SK-N-SH (cell line): ENCODE results near the gene PHAF1. TPM values are rescaled to one million over a fixed set of nuclear protein-coding genes. Genes with fewer than 3 reads are reported as not detected.

Source experiments
- CTCF ChIA-PET: fragments of 300-600, 350-600 bp; formaldehyde crosslinking; extraction: SDS; loops from one replicate; lab custom pipeline; 2021; lab: Yijun Ruan, JAX
- POLR2A ChIA-PET: fragments of 350-600 bp; sonication (Branson Sonifier 250); formaldehyde crosslinking; extraction: SDS; loops from one replicate; lab custom pipeline; 2020; ENCODE audit warnings: antibody characterized with exemption, inconsistent platforms; lab: Yijun Ruan, JAX
- DNase-seq: peaks from one replicate; pipeline ENCODE4 v3.0.0; 2012
- H2AFZ ChIP-seq: fragments of 200-600 bp; sonication (generic); 2 replicates; pipeline ENCODE4 v1.8.1; 2016; ENCODE audit warnings: antibody characterized with exemption, mild to moderate bottlenecking, low read depth
- H3F3A ChIP-seq: fragments of 200-600 bp; sonication (generic); replicated peaks from 2 replicates; pipeline ENCODE3; 2016; ENCODE audit warnings: antibody characterized with exemption, mild to moderate bottlenecking; ENCODE audit not compliant: insufficient read depth
- H3K27ac ChIP-seq, 2 experiments: fragments of 200-500 bp in 1 of 2; fragments of 200-600 bp in 1 of 2; sonication (Bioruptor generic) in 1 of 2; sonication (generic), shearing (Covaris generic) in 1 of 2; 2 replicates each; pipeline versions ENCODE4 v1.5.1 to v1.6.1; 2014 to 2016; ENCODE audit warnings: low read depth in 2 of 2, inconsistent platforms in 1 of 2, low read length in 1 of 2, mild to moderate bottlenecking in 1 of 2, mixed read lengths in 1 of 2
- H3K27me3 ChIP-seq: fragments of 200-600 bp; sonication (generic), shearing (Covaris generic); 2 replicates; pipeline ENCODE4 v1.6.1; 2016; ENCODE audit warnings: mixed run types; ENCODE audit not compliant: insufficient read depth
- H3K36me3 ChIP-seq, 2 experiments: fragments of 200-500 bp in 1 of 2; fragments of 200-600 bp in 1 of 2; sonication (Bioruptor generic) in 1 of 2; sonication (generic) in 1 of 2; replicated peaks in 1 of 2; 2 replicates each; pipeline versions ENCODE3 to v1.5.1; 2014 to 2016; ENCODE audit warnings: low read length in 1 of 2, mild to moderate bottlenecking in 1 of 2; ENCODE audit not compliant: insufficient read depth in 2 of 2, control insufficient read depth in 1 of 2
- H3K4me1 ChIP-seq, 2 experiments: fragments of 200-500 bp in 1 of 2; fragments of 200-600 bp in 1 of 2; sonication (Bioruptor generic) in 1 of 2; sonication (generic), shearing (Covaris generic) in 1 of 2; 2 replicates each; pipeline versions ENCODE4 v1.5.1 to v1.6.1; 2014 to 2016; ENCODE audit warnings: low read depth in 1 of 2, low read length in 1 of 2, mixed run types in 1 of 2; ENCODE audit not compliant: insufficient read depth in 2 of 2, control insufficient read depth in 1 of 2
- H3K4me2 ChIP-seq: fragments of 200-600 bp; sonication (generic), shearing (Covaris generic); 2 replicates; pipeline ENCODE4 v1.6.1; 2017; ENCODE audit warnings: mixed run types
- H3K4me3 ChIP-seq, 2 experiments: fragments of 200-500 bp in 1 of 2; fragments of 200-600 bp in 1 of 2; sonication (Bioruptor generic) in 1 of 2; sonication (generic), shearing (Covaris generic) in 1 of 2; 2 replicates each; pipeline versions ENCODE4 v1.5.1 to v1.8.1; 2014 to 2016; ENCODE audit warnings: low read depth in 2 of 2, inconsistent platforms in 1 of 2, low read length in 1 of 2, mild to moderate bottlenecking in 1 of 2, mixed read lengths in 1 of 2, moderate library complexity in 1 of 2
- H3K79me2 ChIP-seq: fragments of 200-600 bp; sonication (generic); 2 replicates; pipeline ENCODE4 v1.8.1; 2017; ENCODE audit warnings: mild to moderate bottlenecking; ENCODE audit not compliant: insufficient read depth
- H3K9ac ChIP-seq: fragments of 200-600 bp; sonication (generic); 2 replicates; pipeline ENCODE4 v1.6.1; 2017; ENCODE audit warnings: mixed run types
- H3K9me2 ChIP-seq: fragments of 200-600 bp; sonication (generic); 2 replicates; pipeline ENCODE4 v1.6.1; 2017; ENCODE audit warnings: mixed run types
- H3K9me3 ChIP-seq: fragments of 200-600 bp; sonication (generic); 2 replicates; pipeline ENCODE4 v1.6.1; 2017; ENCODE audit warnings: mixed run types, mild to moderate bottlenecking, moderate library complexity
- H4K20me1 ChIP-seq: fragments of 200-600 bp; sonication (generic); 2 replicates; pipeline ENCODE4 v1.6.1; 2017; ENCODE audit warnings: mild to moderate bottlenecking, mixed run types; ENCODE audit not compliant: insufficient read depth
- CTCF ChIP-seq: fragments of 200-600 bp; sonication (generic); IDR thresholded peaks from 2 replicates; pipeline ENCODE4 v1.6.1; 2017; ENCODE audit warnings: antibody characterized with exemption, mild to moderate bottlenecking, moderate library complexity
- ELF1 ChIP-seq: IDR thresholded peaks from 2 replicates; pipeline ENCODE4 v1.4.0; 2012
- EP300 ChIP-seq, 2 experiments: IDR thresholded peaks; 2 replicates each; pipeline versions ENCODE4 v1.4.0 to v1.6.1; 2012; ENCODE audit warnings: borderline replicate concordance in 1 of 2, low read depth in 1 of 2, low read length in 1 of 2
- EZH2phosphoT487 ChIP-seq: fragments of 200-600 bp; sonication (generic); IDR thresholded peaks from 2 replicates; pipeline ENCODE4 v1.6.1; 2017; ENCODE audit warnings: low read depth, mixed run types, mild to moderate bottlenecking, antibody characterized with exemption, moderate library complexity, borderline replicate concordance
- FOXJ3 ChIP-seq: sonication (generic); formaldehyde crosslinking; IDR thresholded peaks from 2 replicates; pipeline ENCODE4 v1.5.1; 2020; ENCODE audit warnings: mild to moderate bottlenecking, missing genetic modification reagents
- FOXM1 ChIP-seq: IDR thresholded peaks from 2 replicates; pipeline ENCODE4 v1.4.0; 2012; ENCODE audit warnings: low read depth, mild to moderate bottlenecking
- GATA2 ChIP-seq: sonication (generic); formaldehyde crosslinking; IDR thresholded peaks from 2 replicates; pipeline ENCODE4 v1.5.0; 2020; ENCODE audit warnings: mild to moderate bottlenecking, missing genetic modification reagents
- IRF3 ChIP-seq: fragments of 150-350 bp; IDR thresholded peaks from 2 replicates; pipeline ENCODE4 v1.6.1; 2016; ENCODE audit warnings: mild to moderate bottlenecking, low read depth, low read length
- JUND ChIP-seq: IDR thresholded peaks from 2 replicates; pipeline ENCODE4 v1.4.0; 2012
- MXI1 ChIP-seq: IDR thresholded peaks from 2 replicates; pipeline ENCODE4 v1.6.1; 2012; ENCODE audit warnings: mild to moderate bottlenecking, low read depth, low read length, improper control_type of control experiment
- RFX5 ChIP-seq: IDR thresholded peaks from 2 replicates; pipeline ENCODE4 v1.6.1; 2012; ENCODE audit warnings: mild to moderate bottlenecking, improper control_type of control experiment, low read length
- SIN3A ChIP-seq: IDR thresholded peaks from 2 replicates; pipeline ENCODE4 v1.6.1; 2012; ENCODE audit warnings: low read depth, mild to moderate bottlenecking, low read length, moderate library complexity, borderline replicate concordance
- SMC3 ChIP-seq: IDR thresholded peaks from 2 replicates; pipeline ENCODE4 v1.6.1; 2012; ENCODE audit warnings: low read depth, low read length, improper control_type of control experiment
- TCF12 ChIP-seq: IDR thresholded peaks from 2 replicates; pipeline ENCODE4 v1.4.0; 2012
- TEAD4 ChIP-seq: IDR thresholded peaks from 2 replicates; pipeline ENCODE4 v1.4.0; 2012; ENCODE audit warnings: mild to moderate bottlenecking, borderline replicate concordance; ENCODE audit not compliant: insufficient read depth
- USF2 ChIP-seq: fragments of 150-350 bp; IDR thresholded peaks from 2 replicates; pipeline ENCODE4 v1.6.1; 2017; ENCODE audit warnings: antibody characterized with exemption, low read length, low read depth, borderline replicate concordance
- ZBTB33 ChIP-seq: IDR thresholded peaks from 2 replicates; pipeline ENCODE4 v1.4.0; 2012; ENCODE audit warnings: low read depth, borderline replicate concordance
- WGBS: methylation state at CpG from one replicate; pipeline ENCODE4 v1.1.6; 2017; ENCODE audit warnings: low lambda C conversion rate; 5-methylcytosine and 5-hydroxymethylcytosine counted together
- polyA plus RNA-seq, 3 experiments: library from polyadenylated mRNA; depleted of rRNA; stranded (reverse); fragments of >200 nt; gene quantifications; 2 replicates each; pipeline ENCODE4 v1.2.3, GENCODE V29; 2012

The PHAF1 gene
- polyA plus RNA-seq, 1 of the 3 experiments (the other 2 are of a cell fraction): 17.3 TPM

GRCh38 chr16:67108489-67108888 lies 1.3 kb upstream of the PHAF1 start:
- no peak for TF ChIP-seq ELF1
- TF ChIP-seq JUND: no peak
- TF ChIP-seq TCF12: no peak
- no peak for TF ChIP-seq FOXM1
- TF ChIP-seq FOXJ3: no peak
- no peak for TF ChIP-seq CTCF
- TF ChIP-seq TEAD4: no peak
- TF ChIP-seq ZBTB33: no peak
- TF ChIP-seq GATA2 (CRISPR knock-in tag): no peak
- no peak for TF ChIP-seq EP300 (IDR thresholded peaks at IDR 0.05; ENCODE audit: borderline replicate concordance in 1 of 2, low read depth in 1 of 2, low read length in 1 of 2)
- TF ChIP-seq SMC3: no peak
- TF ChIP-seq USF2: no peak
- H3K4me2 ChIP-seq: no peak overlapping the region
- H3K79me2 ChIP-seq: peaks cover 36% of the 10 kb centered on the region
- H3F3A ChIP-seq: peaks cover 35% of the 10 kb centered on the region
- H3K9ac ChIP-seq: no peak overlapping the region
- H4K20me1 ChIP-seq: no peaks in the 10 kb centered on the region
- DNase-seq: no peak
- POLR2A ChIA-PET: no interaction called here
- H3K9me3 ChIP-seq: no peaks in the 10 kb centered on the region
- no peak overlapping the region for H3K4me3 ChIP-seq
- no peaks in the 10 kb centered on the region for H3K36me3 ChIP-seq
- no peaks in the 10 kb centered on the region for H3K27me3 ChIP-seq
- no peak overlapping the region for H3K27ac ChIP-seq
- CTCF ChIA-PET: interaction anchor here (1.2 to 6.1 kb wide), 5 partner anchors 47 to 154 kb away, joined by 3 to 36 read pairs (median 7); no protein-coding TSS in a partner anchor
- WGBS: 98% methylated on average over 6 of the region's 6 CpGs
- H3K4me1 ChIP-seq: peaks cover 10 to 23% of the 10 kb centered on the region in 2 experiments; a peak in 1 of 4 replicates
- H3K9me2 ChIP-seq: no peaks in the 10 kb centered on the region
- H2AFZ ChIP-seq: no peak overlapping the region

- 90% methylated on average over 17 of the region's 18 CpGs for WGBS
- peaks cover 10 to 23% of the 10 kb centered on the region in 2 experiments; a peak in 1 of 4 replicates for H3K4me1 ChIP-seq
- ChIA-PET CTCF (interaction anchor here (1.2 to 6.1 kb wide), 3 partner anchors 46 to 130 kb away, joined by 3 to 36 read pairs (median 16); no protein-coding TSS in a partner anchor), POLR2A (no interaction called here)
- no peaks in the 10 kb centered on the region for H3K27me3 ChIP-seq
- peak overlapping the region; percentile 38 to 75; a peak in 3 of 4 replicates for H3K27ac ChIP-seq
- H2AFZ ChIP-seq: peak overlapping the region; percentile 92; the same call in 1 of the 2 replicates
- H3K9ac ChIP-seq: peak overlapping the region; percentile 46; the same call in 1 of the 2 replicates
- H3K36me3 ChIP-seq: no peaks in the 10 kb centered on the region
- H3K4me3 ChIP-seq: peak overlapping the region in 1 of 2 experiments; percentile 84; a peak in 2 of 4 replicates
- H3F3A ChIP-seq: peaks cover 35% of the 10 kb centered on the region
- H3K79me2 ChIP-seq: peaks cover 40% of the 10 kb centered on the region
- DNase-seq: no peak
- peak overlapping the region; percentile 98 for H3K4me2 ChIP-seq
- H3K9me3 ChIP-seq: no peaks in the 10 kb centered on the region
- no peaks in the 10 kb centered on the region for H4K20me1 ChIP-seq
- H3K9me2 ChIP-seq: no peaks in the 10 kb centered on the region
- TF ChIP-seq EZH2phosphoT487 (no peak), RFX5 (no peak), TCF12 (no peak), IRF3 (no peak), FOXM1 (no peak), JUND (no peak), CTCF (no peak), USF2 (no peak), SIN3A (no peak), TEAD4 (no peak), MXI1 (no peak)
Measured at GRCh38 chr16:67108931-67109406, 772 bp upstream of the PHAF1 start.
